Thymus (tissue), 11 donors: ENCODE measurements around the gene BECN2. TPM values are rescaled to one million over a fixed set of nuclear protein-coding genes. Genes with fewer than 3 reads are reported as not detected.

Experiments
- DNase-seq, 9 donors: peaks; one replicate each; pipeline ENCODE4 v3.0.0-alpha.2; 2013; ENCODE audit warnings: low spot score in 9 of 9, low read depth in 6 of 9, missing footprints in 1 of 9
- H3K27ac ChIP-seq, 2 donors: one replicate each; pipeline ENCODE4 v1.5.1; 2013; ENCODE audit warnings: control low read depth in 1 of 2, low read depth in 1 of 2, low read length in 1 of 2, mild to moderate bottlenecking in 1 of 2, moderate library complexity in 1 of 2
- H3K27me3 ChIP-seq, 2 donors: one replicate each; pipeline ENCODE4 v1.5.1; 2013; ENCODE audit warnings: low read length in 1 of 2; ENCODE audit not compliant: control insufficient read depth in 2 of 2, insufficient read depth in 1 of 2
- H3K36me3 ChIP-seq, 2 donors: one replicate each; pipeline ENCODE4 v1.5.1; 2013; ENCODE audit warnings: low read length in 1 of 2, mild to moderate bottlenecking in 1 of 2, moderate library complexity in 1 of 2; ENCODE audit not compliant: control insufficient read depth in 2 of 2, insufficient read depth in 2 of 2
- H3K4me1 ChIP-seq, 2 donors: one replicate each; pipeline ENCODE4 v1.5.1; 2013; ENCODE audit warnings: low read length in 2 of 2; ENCODE audit not compliant: control insufficient read depth in 2 of 2, insufficient read depth in 2 of 2
- H3K4me3 ChIP-seq, 2 donors: one replicate each; pipeline ENCODE4 v1.5.1; 2013; ENCODE audit warnings: low read length in 2 of 2, control low read depth in 1 of 2, mild to moderate bottlenecking in 1 of 2
- H3K9me3 ChIP-seq, 2 donors: one replicate each; pipeline ENCODE4 v1.5.1; 2013; ENCODE audit warnings: low read length in 1 of 2, mild to moderate bottlenecking in 1 of 2; ENCODE audit not compliant: control insufficient read depth in 2 of 2, insufficient read depth in 1 of 2
- WGBS: extraction: QIAGEN DNeasy Blood & Tissue Kit; methylation state at CpG from one replicate; pipeline ENCODE4 v1.1.7; 2013; 5-methylcytosine and 5-hydroxymethylcytosine counted together
- polyA plus RNA-seq: library from polyadenylated mRNA; stranded (reverse); fragments of 200-250 nt; gene quantifications from one replicate; pipeline ENCODE4 v1.2.3, GENCODE V29; 2013
- total RNA-seq: library from RNA; stranded (reverse); fragments of 120-200 nt; gene quantifications from one replicate; pipeline ENCODE4 v1.2.4, GENCODE V29; 2013
- donor health status: healthy.

Gene BECN2
- total and polyA plus RNA-seq, 2 donors: 0.05 TPM; not detected in 1

DNA sequence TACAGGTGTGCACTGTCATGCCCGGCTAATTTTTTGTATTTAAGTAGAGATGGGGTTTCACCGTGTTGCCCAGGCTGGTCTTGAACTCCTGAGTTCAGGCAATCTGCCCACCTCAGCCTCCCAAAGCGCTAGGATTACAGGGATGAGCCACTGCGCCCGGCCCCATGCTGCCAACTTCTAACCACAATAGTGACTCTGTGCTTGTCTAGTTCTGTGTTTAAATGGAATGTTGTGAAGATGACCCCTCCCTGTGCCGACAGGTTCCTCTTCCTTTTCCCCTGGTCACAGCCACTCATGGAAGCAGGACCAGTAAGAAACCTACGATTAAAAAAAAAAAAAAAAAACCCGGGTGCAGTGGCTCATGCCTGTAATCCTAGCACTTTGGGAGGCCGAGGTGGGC is 36.6 kb downstream of the BECN2 start:
- DNase-seq: no peak
- WGBS: 92% methylated on average over 9 of the region's 9 CpGs
- no peaks in the 10 kb centered on the region for H3K36me3 ChIP-seq
- peaks cover 0 to 5% of the 10 kb centered on the region in 2 donors for H3K4me1 ChIP-seq
- no peaks in the 10 kb centered on the region for H3K9me3 ChIP-seq
- H3K4me3 ChIP-seq: no peak overlapping the region
- H3K27me3 ChIP-seq: peaks cover 0 to 1% of the 10 kb centered on the region in 2 donors
- H3K27ac ChIP-seq: no peak overlapping the region

DNA sequence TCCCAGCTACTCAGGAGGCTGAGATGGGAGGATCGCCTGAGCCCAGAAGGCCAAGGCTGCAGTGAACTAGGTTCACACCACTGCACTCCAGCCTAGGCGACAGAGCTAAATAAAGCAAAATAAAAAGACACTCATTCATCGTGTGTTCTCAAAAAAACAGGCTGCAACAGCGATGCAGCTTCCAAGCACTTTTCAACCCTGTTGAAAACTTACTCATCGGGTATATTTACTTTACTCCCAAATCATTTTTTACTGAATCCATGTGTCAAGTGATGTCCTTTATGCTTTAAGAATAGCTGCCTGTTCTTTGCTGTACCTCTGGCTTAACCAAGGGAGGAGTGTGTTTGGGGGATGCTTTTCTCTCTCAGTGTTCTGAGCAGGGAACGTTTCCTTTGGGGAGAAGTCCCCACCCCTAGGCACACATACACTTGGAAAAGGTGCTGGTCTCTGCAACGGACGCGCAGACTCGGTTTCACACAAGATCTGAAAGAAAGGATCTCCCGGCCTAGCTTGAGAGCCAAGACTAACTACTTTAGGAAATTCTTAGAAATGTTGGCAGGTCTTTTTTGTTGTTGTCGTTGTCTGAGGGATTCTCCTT is 39.9 kb downstream of the BECN2 start:
- 92% methylated on average over 12 of the region's 12 CpGs for WGBS
- no peak overlapping the region for H3K27ac ChIP-seq
- H3K4me1 ChIP-seq: peaks cover 0 to 6% of the 10 kb centered on the region in 2 donors
- H3K36me3 ChIP-seq: no peaks in the 10 kb centered on the region
- peaks cover 0 to 2% of the 10 kb centered on the region in 2 donors for H3K27me3 ChIP-seq
- H3K4me3 ChIP-seq: no peak overlapping the region
- H3K9me3 ChIP-seq: no peaks in the 10 kb centered on the region
- DNase-seq: no peak

DNA sequence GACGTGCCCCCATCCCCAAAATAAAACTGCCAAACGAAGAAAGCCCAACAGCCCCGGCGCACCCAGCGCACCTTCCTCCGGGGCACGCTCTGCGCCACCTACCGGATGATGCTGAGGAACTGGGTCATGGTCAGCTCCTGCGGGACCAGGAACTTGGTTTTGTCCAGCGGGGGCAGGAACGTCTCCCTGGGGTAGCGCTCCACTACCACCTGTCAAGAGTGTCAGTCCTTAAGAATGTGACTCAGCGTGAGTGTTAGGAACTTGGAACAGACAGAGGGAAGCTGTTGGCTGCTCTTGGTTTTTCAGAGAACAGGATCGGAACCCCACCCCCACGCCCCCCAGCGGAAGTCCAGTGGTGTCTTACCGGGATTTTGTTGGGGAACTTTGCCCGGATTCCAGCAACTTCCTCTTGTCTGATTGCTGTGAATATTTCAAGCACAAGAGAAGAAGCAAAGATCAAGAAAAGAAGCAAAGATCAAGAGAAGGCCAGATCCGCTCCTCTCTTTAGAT is 40.9 kb downstream of the BECN2 start:
- DNase-seq: peak; percentile 13 to 58 (median 23)
- no peak overlapping the region for H3K4me3 ChIP-seq

DNA sequence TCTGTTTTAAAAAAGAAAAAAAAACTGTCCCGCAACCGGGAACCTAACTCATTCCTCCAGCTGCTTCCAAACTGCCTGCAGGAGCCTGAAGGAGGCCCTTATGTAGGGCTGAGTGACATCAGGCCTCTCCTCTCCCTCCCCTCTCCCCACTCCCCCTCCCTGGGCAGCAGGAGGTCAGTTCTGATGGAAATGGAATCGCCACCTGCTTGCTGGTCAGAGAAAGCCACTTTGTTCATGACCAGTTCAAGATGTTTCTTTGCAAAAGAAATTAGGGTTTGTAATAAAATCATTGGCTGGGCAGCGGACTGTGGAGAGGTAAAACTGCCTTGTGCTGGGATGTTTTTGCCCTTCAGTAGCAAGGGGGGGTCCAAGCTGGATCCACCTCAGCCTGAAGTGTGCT is 41.5 kb downstream of the BECN2 start, which contains the start of gene MAP1LC3C:
TSS of gene MAP1LC3C (minus strand) at position 73 of the 400 bp plus-strand sequence. CDS start 90 bp downstream, outside the sequence.
- no peak for DNase-seq
- Histone ChIP-seq H3K4me3 (no peak within 1 kb of the TSS), H3K36me3 (no peaks in the 10 kb centered on the region), H3K27me3 (peaks cover 0 to 2% of the 10 kb centered on the region in 2 donors), H3K9me3 (no peaks in the 10 kb centered on the region), H3K27ac (no peak within 1 kb of the TSS), H3K4me1 (peaks cover 0 to 6% of the 10 kb centered on the region in 2 donors)
- WGBS: 55% methylated on average over 4 of the region's 4 CpGs

More for the DNA sequence above, 40.9 kb downstream of the BECN2 start:
- H3K4me1 ChIP-seq: peaks cover 0 to 6% of the 10 kb centered on the region in 2 donors
- no peaks in the 10 kb centered on the region for H3K36me3 ChIP-seq
- WGBS: 11% methylated on average over 20 of the region's 20 CpGs
- peaks cover 0 to 2% of the 10 kb centered on the region in 2 donors for H3K27me3 ChIP-seq
- H3K9me3 ChIP-seq: no peaks in the 10 kb centered on the region
- no peak overlapping the region for H3K27ac ChIP-seq

GRCh38 chr1:242000434-242000833 is 42.9 kb downstream of the BECN2 start:
- H3K9me3 ChIP-seq: no peaks in the 10 kb centered on the region
- H3K4me1 ChIP-seq: peaks cover 0 to 6% of the 10 kb centered on the region in 2 donors
- no peak overlapping the region for H3K27ac ChIP-seq
- no peak overlapping the region for H3K4me3 ChIP-seq
- DNase-seq: no peak
- WGBS: 91% methylated on average over 7 of the region's 7 CpGs
- peaks cover 0 to 2% of the 10 kb centered on the region in 2 donors for H3K27me3 ChIP-seq
- no peaks in the 10 kb centered on the region for H3K36me3 ChIP-seq

DNA sequence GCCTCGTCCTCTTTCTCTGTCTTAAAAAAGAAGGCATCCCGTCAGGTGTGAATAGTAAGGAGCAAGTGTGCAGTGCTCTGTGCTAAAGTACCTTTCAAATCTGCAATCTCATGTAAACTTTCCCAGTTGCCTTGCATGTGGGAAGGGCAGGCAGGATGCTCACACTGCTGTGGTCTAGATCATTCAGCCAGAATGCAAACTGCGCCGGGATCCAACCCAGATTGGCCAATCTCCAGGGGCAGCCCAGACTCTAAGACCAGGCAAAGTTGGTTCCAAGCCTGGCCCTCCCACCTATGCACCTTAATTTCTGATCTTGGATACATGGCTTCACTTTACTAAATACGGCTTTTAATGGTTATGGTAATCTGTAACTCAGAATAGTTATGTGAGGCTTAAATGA is 44.5 kb downstream of the BECN2 start:
- Histone ChIP-seq H3K9me3 (no peaks in the 10 kb centered on the region), H3K4me3 (no peak overlapping the region), H3K27ac (no peak overlapping the region), H3K36me3 (no peaks in the 10 kb centered on the region), H3K4me1 (peaks cover 0 to 6% of the 10 kb centered on the region in 2 donors), H3K27me3 (peaks cover 0 to 2% of the 10 kb centered on the region in 2 donors)
- DNase-seq: no peak
- 96% methylated on average over 5 of the region's 5 CpGs for WGBS

DNA sequence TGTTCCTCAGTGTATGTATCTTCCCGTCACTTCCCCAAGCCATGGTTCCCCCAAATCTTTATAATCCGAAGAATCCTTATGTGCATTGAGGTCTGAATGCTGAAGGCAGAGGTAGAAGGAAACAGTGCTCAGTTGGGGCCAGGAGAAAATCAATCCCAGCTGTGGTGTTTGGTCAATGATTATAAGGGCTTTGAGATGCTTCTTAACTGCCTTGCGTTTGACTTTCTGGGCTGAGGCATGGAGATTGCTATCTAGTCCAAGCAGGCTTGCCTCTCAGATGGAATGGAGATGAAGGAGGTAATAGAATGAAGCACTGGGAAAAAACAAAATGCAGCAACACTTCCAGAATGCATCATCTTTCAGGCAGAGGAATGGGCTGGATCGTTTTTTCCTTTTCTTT is 44.9 kb downstream of the BECN2 start:
- peaks cover 0 to 6% of the 10 kb centered on the region in 2 donors for H3K4me1 ChIP-seq
- DNase-seq: no peak
- H3K36me3 ChIP-seq: no peaks in the 10 kb centered on the region
- no peak overlapping the region for H3K4me3 ChIP-seq
- H3K27ac ChIP-seq: no peak overlapping the region
- H3K9me3 ChIP-seq: no peaks in the 10 kb centered on the region
- peaks cover 0 to 2% of the 10 kb centered on the region in 2 donors for H3K27me3 ChIP-seq
- WGBS: 94% methylated on average over 4 of the region's 4 CpGs

DNA sequence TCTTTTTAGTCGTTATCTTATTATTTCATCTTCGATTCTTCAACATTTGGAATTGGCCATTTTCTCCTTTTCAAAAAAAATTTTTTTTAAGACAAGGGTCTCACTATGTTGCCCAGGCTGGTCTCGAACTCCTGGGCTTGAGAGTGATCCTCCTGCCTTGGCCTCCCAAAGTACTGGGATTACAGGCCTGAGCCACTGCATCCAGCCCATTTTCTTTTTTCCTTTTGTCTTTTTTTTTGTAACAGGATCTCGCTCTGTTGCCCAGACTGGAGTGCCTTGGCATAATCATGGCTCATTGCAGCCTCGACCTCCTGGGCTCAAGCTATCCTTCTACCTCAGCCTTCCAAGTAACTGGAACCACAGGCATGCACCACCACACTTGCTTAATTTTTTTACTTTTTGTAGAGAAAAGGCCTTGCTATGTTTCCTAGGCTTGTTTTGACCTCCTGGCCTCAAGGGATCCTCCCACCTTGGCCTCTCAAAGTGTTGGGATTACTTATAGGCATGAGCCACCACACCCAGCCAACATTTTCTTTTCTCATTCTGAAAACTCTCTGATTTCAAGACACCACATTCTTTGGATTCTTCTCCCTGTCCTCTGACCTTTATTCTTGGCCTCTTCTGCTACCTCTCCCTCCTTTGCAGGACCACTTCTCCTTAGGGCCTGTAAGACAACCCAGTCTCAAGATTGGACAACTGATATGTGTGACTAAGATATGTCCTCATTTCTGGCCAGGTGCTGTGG is 47.4 kb downstream of the BECN2 start:
- H3K36me3 ChIP-seq: no peaks in the 10 kb centered on the region
- no peak overlapping the region for H3K4me3 ChIP-seq

DNA sequence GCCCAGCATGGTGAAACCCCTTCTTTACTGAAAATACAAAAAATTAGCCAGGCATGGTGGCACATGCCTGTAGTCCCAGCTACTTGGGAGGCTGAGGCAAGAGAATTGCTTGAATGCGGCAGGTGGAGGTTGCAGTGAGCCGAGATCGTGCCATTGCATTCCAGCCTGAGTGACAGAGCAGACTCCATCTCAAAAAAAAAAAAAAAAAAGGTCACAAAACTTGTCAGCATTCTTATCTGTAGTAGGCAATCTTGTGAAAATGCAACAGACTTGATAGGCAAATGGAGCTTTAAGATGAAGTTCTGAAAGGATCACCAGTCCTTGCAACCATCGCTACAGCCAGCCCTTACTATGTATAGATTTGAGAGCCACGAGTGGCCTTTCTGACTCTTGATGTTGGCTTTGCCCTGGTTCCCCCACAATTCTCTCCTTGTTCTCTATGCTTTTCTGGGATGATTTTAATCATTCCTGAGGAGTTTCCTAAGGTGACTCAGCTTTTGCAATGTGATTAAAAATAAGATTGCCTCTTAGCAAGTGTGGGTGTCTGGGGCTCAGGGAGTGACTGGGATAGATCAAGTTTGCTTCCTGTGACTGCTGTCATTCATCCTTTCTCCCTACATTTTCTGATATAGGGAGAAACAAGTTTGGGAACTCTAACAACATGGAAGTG is 48.4 kb downstream of the BECN2 start:
- no peak for DNase-seq
- Histone ChIP-seq H3K4me1 (no peaks in the 10 kb centered on the region), H3K9me3 (no peaks in the 10 kb centered on the region), H3K27me3 (no peaks in the 10 kb centered on the region), H3K27ac (no peak overlapping the region), H3K4me3 (no peak overlapping the region), H3K36me3 (no peaks in the 10 kb centered on the region)
- WGBS: 96% methylated on average over 5 of the region's 5 CpGs

More for the DNA sequence above, 47.4 kb downstream of the BECN2 start:
- H3K4me1 ChIP-seq: no peaks in the 10 kb centered on the region
- no peak for DNase-seq
- WGBS: 93% methylated on average over 5 of the region's 5 CpGs
- H3K9me3 ChIP-seq: no peaks in the 10 kb centered on the region
- no peak overlapping the region for H3K27ac ChIP-seq
- no peaks in the 10 kb centered on the region for H3K27me3 ChIP-seq
